Endothelial cell (in vitro differentiated cells): ENCODE results near the gene MAP3K2. TPM values are rescaled to one million over a fixed set of nuclear protein-coding genes. Genes with fewer than 3 reads are reported as not detected.
"Not testable (repeated sequence)": the region's sequence is repeated elsewhere in the genome, so short reads cannot be mapped to it uniquely, and the experiment has no call there.

Experiments used
- DNase-seq: peaks from one replicate; pipeline ENCODE4 v3.0.0; 2021; ENCODE audit warnings: low spot score
- H3K27ac Mint-ChIP-seq: one replicate; pipeline ENCODE4 v1.8.0; 2021; ENCODE audit warnings: mixed read lengths, inconsistent platforms; ENCODE audit not compliant: unreplicated experiment
- H3K27me3 Mint-ChIP-seq: one replicate; pipeline ENCODE4 v1.8.0; 2021; ENCODE audit warnings: mild to moderate bottlenecking, moderate library complexity, mixed read lengths, inconsistent platforms; ENCODE audit not compliant: unreplicated experiment
- H3K36me3 Mint-ChIP-seq: one replicate; pipeline ENCODE4 v1.8.0; 2021; ENCODE audit warnings: mild to moderate bottlenecking, low read depth, mixed read lengths, inconsistent platforms; ENCODE audit not compliant: unreplicated experiment
- H3K4me1 Mint-ChIP-seq: one replicate; pipeline ENCODE4 v1.8.0; 2021; ENCODE audit warnings: mild to moderate bottlenecking, mixed read lengths, inconsistent platforms; ENCODE audit not compliant: unreplicated experiment
- H3K4me3 Mint-ChIP-seq: one replicate; pipeline ENCODE4 v1.8.0; 2021; ENCODE audit warnings: mild to moderate bottlenecking, mixed read lengths, inconsistent platforms; ENCODE audit not compliant: unreplicated experiment
- H3K9me3 Mint-ChIP-seq: one replicate; pipeline ENCODE4 v1.8.0; 2021; ENCODE audit warnings: mixed read lengths, inconsistent platforms; ENCODE audit not compliant: unreplicated experiment
- total RNA-seq: library from RNA; stranded (reverse); fragmentation: NEBNext Ultra II Directional; extraction: Animal tissue kit (Norgen Biotek cat#: 25700); gene quantifications from one replicate; pipeline ENCODE4 v1.2.1, GENCODE V29; 2021; ENCODE audit not compliant: unreplicated experiment
- TF ChIP-seq, protein P1 (sequence below): fragments of 200-600 bp; sonication (generic); IDR thresholded peaks from one replicate; pipeline ENCODE4 v1.5.0; 2021; ENCODE audit warnings: antibody characterized with exemption; ENCODE audit not compliant: unreplicated experiment

The MAP3K2 gene
- total RNA-seq, 1 donor from 2014 or later, result 27.3 TPM

GRCh38 chr2:127410871-127411652 lies 23.3 kb upstream of the MAP3K2 start:
- Mint-ChIP-seq H3K27ac (no peak overlapping the region), H3K4me1 (peaks cover 2% of the 10 kb centered on the region), H3K9me3 (no peaks in the 10 kb centered on the region), H3K4me3 (no peak overlapping the region), H3K27me3 (peaks cover 2% of the 10 kb centered on the region), H3K36me3 (no peaks in the 10 kb centered on the region)
- no peak for DNase-seq
- TF ChIP-seq, protein P1, sequence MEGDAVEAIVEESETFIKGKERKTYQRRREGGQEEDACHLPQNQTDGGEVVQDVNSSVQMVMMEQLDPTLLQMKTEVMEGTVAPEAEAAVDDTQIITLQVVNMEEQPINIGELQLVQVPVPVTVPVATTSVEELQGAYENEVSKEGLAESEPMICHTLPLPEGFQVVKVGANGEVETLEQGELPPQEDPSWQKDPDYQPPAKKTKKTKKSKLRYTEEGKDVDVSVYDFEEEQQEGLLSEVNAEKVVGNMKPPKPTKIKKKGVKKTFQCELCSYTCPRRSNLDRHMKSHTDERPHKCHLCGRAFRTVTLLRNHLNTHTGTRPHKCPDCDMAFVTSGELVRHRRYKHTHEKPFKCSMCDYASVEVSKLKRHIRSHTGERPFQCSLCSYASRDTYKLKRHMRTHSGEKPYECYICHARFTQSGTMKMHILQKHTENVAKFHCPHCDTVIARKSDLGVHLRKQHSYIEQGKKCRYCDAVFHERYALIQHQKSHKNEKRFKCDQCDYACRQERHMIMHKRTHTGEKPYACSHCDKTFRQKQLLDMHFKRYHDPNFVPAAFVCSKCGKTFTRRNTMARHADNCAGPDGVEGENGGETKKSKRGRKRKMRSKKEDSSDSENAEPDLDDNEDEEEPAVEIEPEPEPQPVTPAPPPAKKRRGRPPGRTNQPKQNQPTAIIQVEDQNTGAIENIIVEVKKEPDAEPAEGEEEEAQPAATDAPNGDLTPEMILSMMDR, result no peak

DNA sequence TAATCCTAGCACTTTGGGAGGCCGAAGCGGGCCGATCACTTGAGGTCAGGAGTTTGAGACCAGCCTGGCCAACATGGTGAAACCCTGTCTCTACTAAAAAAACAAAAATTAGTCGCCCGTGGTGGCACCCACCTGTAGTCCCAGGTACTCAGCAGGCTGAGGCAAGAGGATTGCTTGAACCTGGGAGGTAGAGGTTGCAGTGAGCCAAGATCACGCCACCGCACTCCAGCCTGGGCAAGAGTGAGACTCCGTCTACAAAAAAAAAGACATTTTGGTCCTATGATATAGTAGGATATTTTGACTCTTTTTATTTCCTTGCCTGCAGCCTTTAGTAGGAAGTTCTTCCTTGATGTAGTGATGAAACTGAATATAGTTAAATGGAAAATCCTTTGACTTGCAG lies 21.9 kb upstream of the MAP3K2 start:
- H3K27ac Mint-ChIP-seq, H3K4me3 Mint-ChIP-seq: not testable (repeated sequence)
- H3K4me1 Mint-ChIP-seq, result peaks cover 10% of the 10 kb centered on the region

DNA sequence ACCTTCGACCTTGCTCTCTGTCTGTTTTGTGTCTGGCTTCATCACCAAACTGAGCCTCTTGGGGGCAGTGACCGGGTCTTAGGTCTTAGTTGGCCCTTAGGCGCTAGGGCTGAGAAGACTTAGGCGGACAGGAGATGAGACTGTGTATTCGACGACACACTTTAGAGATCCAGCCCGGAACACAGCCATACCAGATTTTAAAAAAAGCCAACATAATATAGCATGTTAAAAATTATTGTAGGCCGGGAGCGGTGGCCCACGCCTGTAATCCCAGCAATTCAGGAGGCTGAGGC lies 21.0 kb upstream of the MAP3K2 start:
- TF ChIP-seq, protein P1, result no peak
- Mint-ChIP-seq H3K4me3 (peak overlapping the region; percentile 89), H3K27ac (no peak overlapping the region), H3K9me3 (no peaks in the 10 kb centered on the region), H3K36me3 (no peaks in the 10 kb centered on the region), H3K4me1 (peaks cover 13% of the 10 kb centered on the region), H3K27me3 (peaks cover 2% of the 10 kb centered on the region)
- DNase-seq, result no peak

More for the DNA sequence above, 21.9 kb upstream of the MAP3K2 start:
- H3K27me3 Mint-ChIP-seq, DNase-seq, H3K9me3 Mint-ChIP-seq, H3K36me3 Mint-ChIP-seq: not testable (repeated sequence)

DNA sequence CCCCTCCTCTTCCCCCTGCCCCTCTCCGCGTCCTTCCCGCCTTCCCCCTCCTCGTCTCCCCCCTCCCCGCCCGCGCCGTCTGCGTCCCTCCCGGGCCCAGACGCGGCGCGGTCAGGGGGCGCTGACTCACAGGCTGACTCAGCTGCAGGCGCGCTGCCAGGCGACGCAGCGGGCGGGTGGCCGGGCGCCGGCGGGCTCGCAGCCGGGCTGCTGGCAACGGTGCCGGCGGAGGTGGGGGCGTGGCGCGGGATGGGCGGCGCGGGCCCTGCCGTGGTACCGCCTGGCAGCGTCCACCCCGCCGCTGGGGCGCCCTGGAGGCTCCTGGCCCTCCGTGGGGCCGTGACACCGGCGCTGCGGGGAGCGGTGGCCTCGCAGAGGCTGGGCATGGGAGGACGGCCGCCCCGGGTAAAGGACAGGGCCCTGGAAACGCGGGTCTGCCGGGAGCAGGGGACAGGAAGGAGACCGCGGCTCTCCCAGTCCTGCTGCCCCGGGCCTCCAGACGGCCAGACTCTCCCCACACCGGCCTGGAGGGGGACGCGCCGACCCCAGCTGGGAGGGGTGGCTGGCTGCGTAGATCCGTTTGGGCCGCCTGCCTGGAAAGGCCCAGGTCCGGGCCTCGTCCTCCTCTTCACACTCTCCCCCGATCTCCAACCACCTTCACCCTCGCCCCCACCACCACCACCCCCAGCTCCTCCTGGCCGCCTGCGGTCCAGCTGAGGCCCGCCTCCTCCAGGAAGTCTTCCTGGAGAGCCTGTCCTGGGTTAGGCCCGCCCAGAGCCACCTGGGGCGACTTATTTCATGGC lies 20.4 kb upstream of the MAP3K2 start:
- Mint-ChIP-seq H3K27ac (no peak overlapping the region), H3K4me1 (peaks cover 13% of the 10 kb centered on the region), H3K4me3 (peak overlapping the region; percentile 89), H3K36me3 (no peaks in the 10 kb centered on the region), H3K27me3 (peaks cover 2% of the 10 kb centered on the region), H3K9me3 (no peaks in the 10 kb centered on the region)
- TF ChIP-seq, protein P1, result no peak
- DNase-seq, result peak; percentile 67

GRCh38 chr2:127407661-127408003 lies 19.9 kb upstream of the MAP3K2 start:
- peaks cover 2% of the 10 kb centered on the region for H3K27me3 Mint-ChIP-seq
- no peaks in the 10 kb centered on the region for H3K9me3 Mint-ChIP-seq
- TF ChIP-seq, protein P1, result no peak
- peak overlapping the region; percentile 48 for H3K27ac Mint-ChIP-seq
- H3K4me3 Mint-ChIP-seq, result peak overlapping the region; percentile 83
- H3K4me1 Mint-ChIP-seq, result peaks cover 13% of the 10 kb centered on the region
- no peak for DNase-seq
- no peaks in the 10 kb centered on the region for H3K36me3 Mint-ChIP-seq
